Measurements from ENCODE around the gene SUSD4.

- no peak for TF ChIP-seq POLR2A (IDR thresholded peaks at IDR 0.05; ENCODE audit: low read length)
- no peak for TF ChIP-seq GATA1 (IDR thresholded peaks at IDR 0.05; ENCODE audit: low read depth, low read length)
Measured at GRCh38 chr1:223353939-223354338, 10.0 kb downstream of the SUSD4 start.

Data from erythroblast (primary cell).